ENCODE results near the gene TPST1. TPM values are rescaled to one million over a fixed set of nuclear protein-coding genes. Genes with fewer than 3 reads are reported as not detected.
"Not testable (repeated sequence)": the region's sequence is repeated elsewhere in the genome, so short reads cannot be mapped to it uniquely, and the experiment has no call there.

TPST1 gene
- total RNA-seq, 1 experiment from 2014 or later = 58.8 TPM

- peak; percentile 72 for DNase-seq (ENCODE audit: low spot score)
Measured at GRCh38 chr7:66379542-66380160, 174.5 kb downstream of the TPST1 start.

GRCh38 chr7:66380272-66380888 lies 175.2 kb downstream of the TPST1 start:
- peak; percentile 49 for DNase-seq (ENCODE audit: low spot score)

- not testable (repeated sequence) for DNase-seq (ENCODE audit: low spot score)
Measured at GRCh38 chr7:66382182-66382923, 177.2 kb downstream of the TPST1 start.

GRCh38 chr7:66385191-66385905 lies 180.2 kb downstream of the TPST1 start:
- not testable (repeated sequence) for DNase-seq (ENCODE audit: low spot score)

DNA sequence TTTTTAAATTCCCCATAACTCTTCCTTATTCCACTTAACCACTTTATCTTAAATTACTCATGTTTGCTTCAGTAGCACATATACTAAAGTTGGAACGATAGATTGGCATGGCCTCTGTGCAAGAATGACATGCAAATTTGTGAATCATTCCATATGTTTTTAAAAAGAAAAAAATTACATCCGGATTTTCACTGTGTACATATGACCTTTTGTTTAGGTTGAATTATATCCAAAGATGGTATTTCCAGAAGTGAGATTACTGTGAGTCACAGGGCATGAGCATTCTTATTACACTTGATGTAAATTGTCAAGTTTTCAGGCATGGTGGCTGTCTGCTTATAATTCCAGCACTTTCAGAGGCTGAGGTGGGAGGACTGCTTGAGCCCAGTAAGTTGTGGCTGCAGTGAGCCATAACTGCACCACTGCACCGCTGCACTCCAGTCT lies 190.0 kb downstream of the TPST1 start:
- peak; percentile 67 for DNase-seq (ENCODE audit: low spot score)

DNA sequence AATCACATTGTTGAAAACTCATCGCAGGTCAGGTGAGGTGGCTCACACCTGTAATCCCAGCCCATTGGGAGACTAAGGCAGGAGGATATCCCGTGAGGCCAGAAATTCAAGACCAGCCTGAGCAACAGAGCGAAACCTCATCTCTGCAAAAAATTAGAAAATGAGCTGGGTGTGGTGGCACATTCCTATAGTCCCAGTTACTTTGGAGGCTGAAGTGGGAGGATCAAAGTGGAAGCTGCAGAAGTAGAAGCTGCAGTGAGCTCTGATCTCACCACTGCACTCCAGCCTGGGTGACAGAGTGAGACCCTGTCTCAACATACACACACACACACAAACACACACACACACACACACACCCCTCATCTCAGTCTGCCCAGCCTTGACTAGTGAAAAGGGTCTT lies 190.9 kb downstream of the TPST1 start:
- not testable (repeated sequence) for DNase-seq (ENCODE audit: low spot score)

DNA sequence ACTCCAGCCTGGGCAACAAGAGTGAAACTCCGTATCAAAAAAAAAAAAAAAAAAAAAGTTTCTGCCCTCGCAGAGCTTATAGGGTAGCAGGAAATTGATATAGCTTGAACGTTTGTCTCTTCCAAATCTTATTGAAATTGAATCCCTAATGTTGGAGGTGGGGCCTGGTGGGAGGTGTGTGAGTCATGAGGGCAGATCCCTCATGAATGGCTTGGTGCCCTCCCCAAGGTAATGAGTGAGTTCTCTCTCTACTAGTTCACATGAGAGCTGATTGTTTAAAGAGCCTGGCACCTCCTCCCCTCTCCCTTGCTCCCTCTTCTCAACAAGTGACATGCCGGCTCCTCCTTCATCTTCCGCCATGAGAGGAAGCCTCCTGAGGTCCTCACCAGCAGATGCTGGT lies 193.7 kb downstream of the TPST1 start:
- peak; percentile 29 for DNase-seq (ENCODE audit: low spot score)

DNA sequence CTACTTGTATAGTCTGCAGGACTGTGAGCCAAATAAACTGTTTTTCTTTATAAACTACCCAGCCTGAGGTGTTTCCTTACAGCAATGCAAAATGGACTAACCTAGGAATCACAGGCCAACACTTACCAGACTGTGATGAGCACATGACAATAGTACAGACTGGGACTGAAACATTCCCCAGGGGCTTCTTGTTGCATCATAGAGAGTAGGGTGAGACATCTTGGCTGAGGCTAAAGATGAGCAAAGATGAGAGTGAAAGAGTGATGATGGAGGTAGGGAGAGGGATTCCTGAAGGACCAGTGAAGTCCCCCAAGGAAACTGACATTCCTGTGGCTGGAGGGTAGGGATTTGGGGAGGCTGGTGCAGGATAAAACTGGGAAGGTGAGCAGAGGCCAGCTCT lies 194.4 kb downstream of the TPST1 start:
- no peak for DNase-seq (ENCODE audit: low spot score)

DNA sequence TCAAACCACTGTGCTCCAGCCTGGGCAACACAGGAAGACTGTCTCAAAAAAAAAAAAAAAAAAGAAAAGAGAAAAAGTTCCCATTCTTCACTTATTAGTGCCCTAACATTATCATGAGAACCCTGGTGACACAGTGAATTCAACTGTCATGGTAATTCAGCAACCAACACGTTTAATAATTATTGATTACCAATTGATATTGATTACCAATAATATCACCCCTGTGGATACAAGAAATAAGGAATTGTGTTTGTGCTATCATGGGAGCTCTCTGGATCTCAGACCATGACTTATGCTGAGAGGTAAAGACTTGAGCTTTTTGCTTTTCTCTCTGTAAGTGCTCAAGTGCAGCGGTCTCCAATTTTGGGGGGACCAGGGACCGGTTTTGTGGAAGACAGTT lies 195.3 kb downstream of the TPST1 start:
- no peak for DNase-seq (ENCODE audit: low spot score)

DNA sequence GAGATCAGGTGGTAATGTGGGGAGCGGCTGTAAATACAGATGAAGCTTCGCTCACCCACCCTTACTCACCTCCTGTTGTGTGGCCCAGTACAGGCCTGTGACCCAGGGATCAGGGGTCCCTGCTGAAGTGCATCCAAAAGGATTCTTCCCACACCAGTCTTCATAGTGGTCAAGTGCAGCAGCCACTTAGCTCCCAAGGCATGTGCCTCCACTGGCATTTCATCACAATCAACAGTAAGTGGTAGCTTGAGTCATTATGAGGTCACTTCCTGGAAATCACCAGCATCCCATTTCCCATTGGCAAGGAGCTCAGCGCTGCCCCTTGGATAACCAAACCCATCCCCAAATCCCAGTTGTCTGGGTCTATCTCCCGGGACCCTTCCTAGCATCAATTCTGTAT lies 196.0 kb downstream of the TPST1 start:
- peak; percentile 25 for DNase-seq (ENCODE audit: low spot score)

GRCh38 chr7:66401932-66402331 lies 196.8 kb downstream of the TPST1 start:
- DNase-seq (ENCODE audit: low spot score) = not testable (repeated sequence)

DNA sequence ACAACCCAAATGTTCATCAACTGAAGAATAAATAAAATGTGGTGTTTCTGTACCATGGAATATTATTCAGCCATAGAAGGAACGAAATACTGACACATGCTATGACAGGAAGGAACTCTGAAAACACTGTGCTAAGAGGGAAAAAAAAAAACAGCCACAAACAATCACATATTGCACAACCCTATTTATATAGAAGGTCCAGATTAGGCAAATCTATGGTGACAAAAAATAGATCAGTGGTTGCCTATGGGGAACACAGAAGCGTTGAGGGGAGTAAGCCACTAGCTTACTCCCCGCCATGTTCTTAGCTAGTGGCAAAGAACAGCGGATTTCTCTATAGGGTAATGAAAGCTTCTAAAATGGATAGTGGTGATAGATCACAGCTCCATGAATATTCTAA lies 198.4 kb downstream of the TPST1 start:
- no peak for DNase-seq (ENCODE audit: low spot score)

- DNase-seq (ENCODE audit: low spot score) = no peak
Measured at GRCh38 chr7:66409493-66409892, 204.4 kb downstream of the TPST1 start.

Other genes with a start within 250 kb of the TPST1 start
- 29.2 and 42.0 TPM in 2 replicates for gene GUSB, start 223.1 kb upstream of the TPST1 start, total RNA-seq (2014; rRNA removed; shearing (Covaris generic))
- gene ASL, start 129.5 kb upstream of the TPST1 start, total RNA-seq (2014; rRNA removed; shearing (Covaris generic)) = 61.3 and 64.6 TPM in 2 replicates
- 42.5 and 44.0 TPM in 2 replicates for gene CRCP, start 90.5 kb upstream of the TPST1 start, total RNA-seq (2014; rRNA removed; shearing (Covaris generic))